ENCODE measurements around the gene RPS6KA2.

The RPS6KA2 gene

GRCh38 chr6:166497087-166497899, 129.8 kb downstream of the RPS6KA2 start:
- FAIRE-seq, result no peak

GRCh38 chr6:166496460-166496859, 130.6 kb downstream of the RPS6KA2 start:
- FAIRE-seq, result no peak

- no peak for FAIRE-seq
Observed at GRCh38 chr6:166495487-166496314, 131.3 kb downstream of the RPS6KA2 start.

- FAIRE-seq, result no peak
Observed at GRCh38 chr6:166494757-166495486, 132.1 kb downstream of the RPS6KA2 start.

- FAIRE-seq, result no peak
Observed at GRCh38 chr6:166494101-166494441, 133.0 kb downstream of the RPS6KA2 start.

- no peak for FAIRE-seq
Observed at GRCh38 chr6:166493427-166494100, 133.5 kb downstream of the RPS6KA2 start.

- no peak for FAIRE-seq
Observed at GRCh38 chr6:166492092-166492741, 134.8 kb downstream of the RPS6KA2 start.

- no peak for FAIRE-seq
Observed at GRCh38 chr6:166490671-166491500, 136.2 kb downstream of the RPS6KA2 start.

- FAIRE-seq, result no peak
Observed at GRCh38 chr6:166489301-166490155, 137.5 kb downstream of the RPS6KA2 start.

- no peak for FAIRE-seq
Observed at GRCh38 chr6:166488701-166489100, 138.3 kb downstream of the RPS6KA2 start.

GRCh38 chr6:166488076-166488685, 138.9 kb downstream of the RPS6KA2 start:
- no peak for FAIRE-seq

GRCh38 chr6:166487148-166487547, 139.9 kb downstream of the RPS6KA2 start:
- no peak for FAIRE-seq

- FAIRE-seq, result no peak
Observed at GRCh38 chr6:166486536-166486880, 140.5 kb downstream of the RPS6KA2 start.

- no peak for FAIRE-seq
Observed at GRCh38 chr6:166485651-166486535, 141.2 kb downstream of the RPS6KA2 start.

- FAIRE-seq, result no peak
Observed at GRCh38 chr6:166484863-166485262, 142.2 kb downstream of the RPS6KA2 start.

- FAIRE-seq, result no peak
Observed at GRCh38 chr6:166483573-166484250, 143.3 kb downstream of the RPS6KA2 start.

GRCh38 chr6:166483026-166483425, 144.0 kb downstream of the RPS6KA2 start:
- FAIRE-seq, result no peak

Measured in islet of Langerhans (tissue), 1 donor.